ENCODE data around the gene SINHCAF. TPM values are rescaled to one million over a fixed set of nuclear protein-coding genes. Genes with fewer than 3 reads are reported as not detected.

The SINHCAF gene
- total and polyA plus RNA-seq, 12 donors, result 5.7 to 16.9 (median 10.1) TPM

- ATAC-seq (no peak), DNase-seq (peak; percentile 34 to 38)
- H3K4me1 ChIP-seq, result peaks cover 0 to 46% (median 9%) of the 10 kb centered on the region in 9 donors
- H3K4me3 ChIP-seq, result peak overlapping the region; percentile 64 to 87 (median 70)
- no peaks in the 10 kb centered on the region for H3K27me3 ChIP-seq
- intact Hi-C loops (cut with DNase I), result no loop called here
- WGBS, 2 donors, result 9 to 10% methylated on average over 37 of the region's 37 CpGs
- no peak for TF ChIP-seq CTCF (IDR thresholded peaks at IDR 0.05)
- H3K9me3 ChIP-seq, result no peaks in the 10 kb centered on the region
- H3K36me3 ChIP-seq, result no peaks in the 10 kb centered on the region
- peak overlapping the region in 8 of 10 donors; percentile 61 to 96 (median 76) for H3K27ac ChIP-seq
These were observed 2.4 kb downstream of the SINHCAF start for GRCh38 chr12:31323391-31324115.

GRCh38 chr12:31322801-31323207, 3.1 kb downstream of the SINHCAF start:
- WGBS, 2 donors, result 67 to 77% methylated on average over 5 of the region's 5 CpGs
- H3K27ac ChIP-seq, result peak overlapping the region in 1 of 10 donors; percentile 96

GRCh38 chr12:31321897-31322228, 4.1 kb downstream of the SINHCAF start:
- 98 to 100% methylated on average over 1 of the region's 1 CpG for WGBS, 2 donors
- H3K36me3 ChIP-seq, result no peaks in the 10 kb centered on the region
- TF ChIP-seq CTCF (IDR thresholded peaks at IDR 0.05), result no peak
- no peaks in the 10 kb centered on the region for H3K9me3 ChIP-seq
- no peaks in the 10 kb centered on the region for H3K27me3 ChIP-seq
- DNase-seq, result no peak
- H3K4me1 ChIP-seq, result peaks cover 0 to 58% (median 19%) of the 10 kb centered on the region in 9 donors
- no peak overlapping the region for H3K27ac ChIP-seq
- H3K4me3 ChIP-seq, result no peak overlapping the region
- ATAC-seq, result no peak
- intact Hi-C loops (cut with DNase I), result no loop called here

More at GRCh38 chr12:31322801-31323207, 3.1 kb downstream of the SINHCAF start:
- TF ChIP-seq CTCF (IDR thresholded peaks at IDR 0.05), result no peak
- intact Hi-C loops (cut with DNase I), result no loop called here
- ATAC-seq (no peak), DNase-seq (no peak)
- no peaks in the 10 kb centered on the region for H3K9me3 ChIP-seq
- peak overlapping the region in 5 of 10 donors; percentile 64 to 72 (median 68) for H3K4me3 ChIP-seq
- H3K27me3 ChIP-seq, result no peaks in the 10 kb centered on the region
- H3K36me3 ChIP-seq, result no peaks in the 10 kb centered on the region
- H3K4me1 ChIP-seq, result peaks cover 0 to 54% (median 14%) of the 10 kb centered on the region in 9 donors

GRCh38 chr12:31321186-31321896, 4.6 kb downstream of the SINHCAF start:
- no peak for TF ChIP-seq CTCF (IDR thresholded peaks at IDR 0.05)
- DNase-seq, result no peak
- no peaks in the 10 kb centered on the region for H3K9me3 ChIP-seq
- WGBS, 2 donors, result 83% methylated on average over 4 of the region's 4 CpGs
- intact Hi-C loops (cut with DNase I), result no loop called here
- no peak overlapping the region for H3K4me3 ChIP-seq
- peaks cover 0 to 58% (median 18%) of the 10 kb centered on the region in 9 donors for H3K4me1 ChIP-seq
- no peak for ATAC-seq
- H3K27ac ChIP-seq, result no peak overlapping the region
- H3K36me3 ChIP-seq, result no peaks in the 10 kb centered on the region
- no peaks in the 10 kb centered on the region for H3K27me3 ChIP-seq

Data from heart right ventricle (tissue), 16 donors.